Panc1 (cell line): Measurements from ENCODE around the gene ZNF764. TPM values are rescaled to one million over a fixed set of nuclear protein-coding genes. Genes with fewer than 3 reads are reported as not detected.

Experiments
- ATAC-seq: fragments of 200-7000 bp; cut with Tn5 transposase; 2 replicates; pipeline ENCODE4 v1.9.1; 2020; ENCODE audit warnings: mild to moderate bottlenecking, moderate library complexity
- BruUV-seq: library from RNA; stranded (reverse); fragments of 400-500 nt; replicated peaks from 2 replicates; lab custom pipeline; 2021; lab: Mats Ljungman, UMichigan
- CTCF ChIA-PET: fragments of 300-600 bp; sonication (Branson Sonifier 250); formaldehyde crosslinking; loops from one replicate; lab custom pipeline; 2022; ENCODE audit warnings: antibody characterized with exemption; lab: Charles Lee
- POLR2A ChIA-PET: fragments of 300-600 bp; sonication (Branson Sonifier 250); formaldehyde crosslinking; loops from one replicate; lab custom pipeline; 2022; ENCODE audit warnings: antibody characterized with exemption; lab: Charles Lee
- DNase-seq: peaks from one replicate; pipeline ENCODE4 v3.0.0-alpha.2; 2010; ENCODE audit warnings: low read depth, low spot score
- H3K27ac ChIP-seq: 2 replicates; pipeline ENCODE4 v1.5.1; 2011; ENCODE audit warnings: mild to moderate bottlenecking, low read length, inconsistent platforms
- H3K27me3 ChIP-seq: fragments of 200-500 bp; sonication (Bioruptor generic); 2 replicates; pipeline ENCODE4 v1.6.0; 2014; ENCODE audit warnings: low read length, inconsistent platforms; ENCODE audit not compliant: control insufficient read depth, insufficient read depth
- H3K36me3 ChIP-seq: fragments of 200-500 bp; sonication (Bioruptor generic); 2 replicates; pipeline ENCODE4 v1.5.1; 2014; ENCODE audit warnings: inconsistent platforms, mild to moderate bottlenecking, low read length, moderate library complexity; ENCODE audit not compliant: control insufficient read depth, insufficient read depth
- H3K4me1 ChIP-seq: 2 replicates; pipeline ENCODE4 v1.5.1; 2011; ENCODE audit warnings: inconsistent platforms, mild to moderate bottlenecking, low read length, moderate library complexity; ENCODE audit not compliant: control insufficient read depth, insufficient read depth
- H3K4me3 ChIP-seq, 2 experiments: 2 replicates each; pipeline ENCODE4 v1.5.1; 2011 to 2012; ENCODE audit warnings: low read depth in 2 of 2, low read length in 2 of 2, mild to moderate bottlenecking in 2 of 2, inconsistent platforms in 1 of 2, moderate library complexity in 1 of 2
- H3K9me3 ChIP-seq: fragments of 200-500 bp; sonication (Bioruptor generic); 2 replicates; pipeline ENCODE4 v1.5.1; 2014; ENCODE audit warnings: low read depth, mild to moderate bottlenecking, inconsistent platforms, low read length, moderate library complexity; ENCODE audit not compliant: control insufficient read depth, insufficient read depth
- POLR2AphosphoS5 ChIP-seq: IDR thresholded peaks from 2 replicates; pipeline ENCODE4 v1.6.1; 2012; ENCODE audit warnings: mild to moderate bottlenecking, low read depth, low read length, moderate library complexity
- SIN3A ChIP-seq: IDR thresholded peaks from 2 replicates; pipeline ENCODE4 v1.6.1; 2012; ENCODE audit warnings: low read depth, mild to moderate bottlenecking, low read length, moderate library complexity, borderline replicate concordance; ENCODE audit not compliant: insufficient read depth
- TCF7L2 ChIP-seq: IDR thresholded peaks from 2 replicates; pipeline ENCODE4 v1.6.1; 2011; ENCODE audit warnings: mild to moderate bottlenecking, low read depth, low read length, inconsistent platforms
- in situ Hi-C: cut with HindIII; loops from 2 replicates; pipeline ENCODE4 v1.10.0; 2016; ENCODE audit warnings: low sequenced_read_pairs, low pct_unique_long_range_greater_than_20kb
- intact Hi-C: fragments of 100-400 bp; cut with micrococcal nuclease; formaldehyde crosslinking; loops from one replicate; pipeline ENCODE4 v1.10.0; 2022; ENCODE audit not compliant: unreplicated experiment
- total RNA-seq: library from RNA; stranded (reverse); gene quantifications from one replicate; pipeline ENCODE4 v1.2.1, GENCODE V29; 2021; ENCODE audit not compliant: unreplicated experiment
- TF ChIP-seq, protein P1 (sequence below), 2 experiments: IDR thresholded peaks; 2 replicates each; pipeline ENCODE4 v1.6.1; 2011 to 2012; ENCODE audit warnings: low read depth in 2 of 2, control low read depth in 1 of 2, low read length in 1 of 2, mild to moderate bottlenecking in 1 of 2, moderate library complexity in 1 of 2; ENCODE audit not compliant: insufficient read depth in 1 of 2
- TF ChIP-seq, protein P2 (sequence below): fragments of 450-650 bp; IDR thresholded peaks from 2 replicates; pipeline ENCODE4 v1.5.1; 2017; ENCODE audit warnings: mild to moderate bottlenecking

The ZNF764 gene
- total RNA-seq, 1 experiment from 2014 or later = 16.7 TPM

DNA sequence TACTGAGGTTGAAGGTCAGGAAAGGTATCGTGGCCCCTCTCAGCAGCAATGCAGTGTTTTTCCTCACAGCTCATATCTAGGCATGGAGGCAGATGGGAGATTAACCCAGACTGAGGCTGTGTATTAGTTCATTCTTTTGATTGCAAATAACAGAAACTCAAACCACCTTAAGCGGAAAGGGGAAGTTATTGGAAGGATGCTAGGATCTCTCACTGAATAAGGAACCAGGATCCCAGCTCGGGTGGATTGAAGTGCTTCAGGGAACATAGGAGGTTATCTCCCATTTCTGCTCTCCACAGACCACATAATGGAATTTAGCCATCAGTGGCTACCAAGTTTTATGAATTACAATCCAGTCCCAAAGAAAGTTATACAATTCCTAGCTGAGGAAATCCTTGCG is 43.8 kb upstream of the ZNF764 start:
- POLR2A ChIA-PET = interaction anchor here (0.6 kb wide), 1 partner anchor 121 kb away, joined by 9 read pairs; no protein-coding TSS in a partner anchor
- intact Hi-C loops (no loop called here), in situ Hi-C loops (no loop called here)
- ATAC-seq = no peak
- DNase-seq = no peak
- H3K27ac ChIP-seq = no peak overlapping the region
- CTCF ChIA-PET = interaction anchor here (1.0 to 1.2 kb wide), 2 partner anchors 13 to 172 kb away, joined by 3 read pairs; partner anchors contain the start of gene DCTPP1
- no peaks in the 10 kb centered on the region for H3K9me3 ChIP-seq
- no peak overlapping the region for H3K4me3 ChIP-seq
- no TSS peak for BruUV-seq
- TF ChIP-seq, protein P1, sequence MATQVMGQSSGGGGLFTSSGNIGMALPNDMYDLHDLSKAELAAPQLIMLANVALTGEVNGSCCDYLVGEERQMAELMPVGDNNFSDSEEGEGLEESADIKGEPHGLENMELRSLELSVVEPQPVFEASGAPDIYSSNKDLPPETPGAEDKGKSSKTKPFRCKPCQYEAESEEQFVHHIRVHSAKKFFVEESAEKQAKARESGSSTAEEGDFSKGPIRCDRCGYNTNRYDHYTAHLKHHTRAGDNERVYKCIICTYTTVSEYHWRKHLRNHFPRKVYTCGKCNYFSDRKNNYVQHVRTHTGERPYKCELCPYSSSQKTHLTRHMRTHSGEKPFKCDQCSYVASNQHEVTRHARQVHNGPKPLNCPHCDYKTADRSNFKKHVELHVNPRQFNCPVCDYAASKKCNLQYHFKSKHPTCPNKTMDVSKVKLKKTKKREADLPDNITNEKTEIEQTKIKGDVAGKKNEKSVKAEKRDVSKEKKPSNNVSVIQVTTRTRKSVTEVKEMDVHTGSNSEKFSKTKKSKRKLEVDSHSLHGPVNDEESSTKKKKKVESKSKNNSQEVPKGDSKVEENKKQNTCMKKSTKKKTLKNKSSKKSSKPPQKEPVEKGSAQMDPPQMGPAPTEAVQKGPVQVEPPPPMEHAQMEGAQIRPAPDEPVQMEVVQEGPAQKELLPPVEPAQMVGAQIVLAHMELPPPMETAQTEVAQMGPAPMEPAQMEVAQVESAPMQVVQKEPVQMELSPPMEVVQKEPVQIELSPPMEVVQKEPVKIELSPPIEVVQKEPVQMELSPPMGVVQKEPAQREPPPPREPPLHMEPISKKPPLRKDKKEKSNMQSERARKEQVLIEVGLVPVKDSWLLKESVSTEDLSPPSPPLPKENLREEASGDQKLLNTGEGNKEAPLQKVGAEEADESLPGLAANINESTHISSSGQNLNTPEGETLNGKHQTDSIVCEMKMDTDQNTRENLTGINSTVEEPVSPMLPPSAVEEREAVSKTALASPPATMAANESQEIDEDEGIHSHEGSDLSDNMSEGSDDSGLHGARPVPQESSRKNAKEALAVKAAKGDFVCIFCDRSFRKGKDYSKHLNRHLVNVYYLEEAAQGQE (IDR thresholded peaks at IDR 0.05; ENCODE audit: insufficient read depth in 1 of 2, low read depth in 2 of 2, low read length in 1 of 2) = no peak
- TF ChIP-seq SIN3A (no peak), TCF7L2 (no peak), POLR2AphosphoS5 (no peak)
- TF ChIP-seq, protein P2, sequence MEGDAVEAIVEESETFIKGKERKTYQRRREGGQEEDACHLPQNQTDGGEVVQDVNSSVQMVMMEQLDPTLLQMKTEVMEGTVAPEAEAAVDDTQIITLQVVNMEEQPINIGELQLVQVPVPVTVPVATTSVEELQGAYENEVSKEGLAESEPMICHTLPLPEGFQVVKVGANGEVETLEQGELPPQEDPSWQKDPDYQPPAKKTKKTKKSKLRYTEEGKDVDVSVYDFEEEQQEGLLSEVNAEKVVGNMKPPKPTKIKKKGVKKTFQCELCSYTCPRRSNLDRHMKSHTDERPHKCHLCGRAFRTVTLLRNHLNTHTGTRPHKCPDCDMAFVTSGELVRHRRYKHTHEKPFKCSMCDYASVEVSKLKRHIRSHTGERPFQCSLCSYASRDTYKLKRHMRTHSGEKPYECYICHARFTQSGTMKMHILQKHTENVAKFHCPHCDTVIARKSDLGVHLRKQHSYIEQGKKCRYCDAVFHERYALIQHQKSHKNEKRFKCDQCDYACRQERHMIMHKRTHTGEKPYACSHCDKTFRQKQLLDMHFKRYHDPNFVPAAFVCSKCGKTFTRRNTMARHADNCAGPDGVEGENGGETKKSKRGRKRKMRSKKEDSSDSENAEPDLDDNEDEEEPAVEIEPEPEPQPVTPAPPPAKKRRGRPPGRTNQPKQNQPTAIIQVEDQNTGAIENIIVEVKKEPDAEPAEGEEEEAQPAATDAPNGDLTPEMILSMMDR = no peak
- peaks cover 3% of the 10 kb centered on the region; the same call in 1 of the 2 replicates for H3K36me3 ChIP-seq
- H3K4me1 ChIP-seq = peaks cover 3% of the 10 kb centered on the region; the same call in 1 of the 2 replicates
- no peaks in the 10 kb centered on the region for H3K27me3 ChIP-seq

DNA sequence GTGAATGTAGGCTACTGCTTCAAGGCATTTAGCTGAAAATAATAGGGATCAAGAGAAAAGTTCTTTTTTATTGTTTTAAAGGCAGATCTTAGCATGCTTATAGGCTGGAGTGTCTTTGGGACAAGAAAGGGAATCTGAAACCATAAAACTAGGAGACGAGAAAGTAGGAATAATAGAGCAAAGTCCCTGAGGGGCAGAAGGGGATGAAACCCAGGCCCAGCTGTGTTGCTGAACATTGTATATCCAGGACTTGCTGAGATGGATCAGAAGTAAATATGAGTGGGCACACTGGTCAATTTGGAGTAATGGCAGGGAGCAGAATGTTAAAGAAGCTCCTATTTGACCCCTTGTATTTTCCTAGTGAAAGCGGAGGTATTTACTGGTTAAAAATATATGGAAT is 42.8 kb upstream of the ZNF764 start:
- BruUV-seq = no TSS peak
- intact Hi-C loops = no loop called here
- peaks cover 3% of the 10 kb centered on the region; the same call in 1 of the 2 replicates for H3K4me1 ChIP-seq
- H3K9me3 ChIP-seq = no peaks in the 10 kb centered on the region
- DNase-seq (no peak), ATAC-seq (no peak)
- CTCF ChIA-PET = interaction anchor here (0.6 kb wide), 1 partner anchor 26 kb away, joined by 3 read pairs; no protein-coding TSS in a partner anchor
- H3K4me3 ChIP-seq = no peak overlapping the region
- H3K27ac ChIP-seq = no peak overlapping the region
- in situ Hi-C loops = no loop called here
- no peaks in the 10 kb centered on the region for H3K27me3 ChIP-seq
- no peak for TF ChIP-seq TCF7L2
- TF ChIP-seq, protein P2 = no peak
- no peak for TF ChIP-seq SIN3A
- TF ChIP-seq, protein P1 (IDR thresholded peaks at IDR 0.05; ENCODE audit: insufficient read depth in 1 of 2, low read depth in 2 of 2, low read length in 1 of 2) = no peak
- no peak for TF ChIP-seq POLR2AphosphoS5
- peaks cover 3% of the 10 kb centered on the region; the same call in 1 of the 2 replicates for H3K36me3 ChIP-seq
- POLR2A ChIA-PET = no interaction called here
